Stimulated activated CD8-positive, alpha-beta memory T cell treated with anti-CD3 and anti-CD28 coated beads, Interleukin-12 subunit alpha, Interleukin-12 subunit beta, amount 100 ng/mL, for 24 hours (primary cell): ENCODE data around the gene ELP5.
A peak's percentile ranks its signal among the peaks of the same experiment; 100 is the strongest.

Experiments used
- DNase-seq: peaks from one replicate; pipeline ENCODE4 v3.0.0-alpha.2; 2020; ENCODE audit errors: extremely low read depth

ELP5 gene, protein sequence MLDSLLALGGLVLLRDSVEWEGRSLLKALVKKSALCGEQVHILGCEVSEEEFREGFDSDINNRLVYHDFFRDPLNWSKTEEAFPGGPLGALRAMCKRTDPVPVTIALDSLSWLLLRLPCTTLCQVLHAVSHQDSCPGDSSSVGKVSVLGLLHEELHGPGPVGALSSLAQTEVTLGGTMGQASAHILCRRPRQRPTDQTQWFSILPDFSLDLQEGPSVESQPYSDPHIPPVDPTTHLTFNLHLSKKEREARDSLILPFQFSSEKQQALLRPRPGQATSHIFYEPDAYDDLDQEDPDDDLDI

GRCh38 chr17:7252176-7253043 lies at the start of gene ELP5:
ELP5 (plus strand) TSS chr17:7252215; CDS start chr17:7252551, 336 bp downstream.
- DNase-seq = peak; percentile 72

- DNase-seq = no peak
Observed at GRCh38 chr17:7203391-7203790, 48.6 kb upstream of the ELP5 start.

DNA sequence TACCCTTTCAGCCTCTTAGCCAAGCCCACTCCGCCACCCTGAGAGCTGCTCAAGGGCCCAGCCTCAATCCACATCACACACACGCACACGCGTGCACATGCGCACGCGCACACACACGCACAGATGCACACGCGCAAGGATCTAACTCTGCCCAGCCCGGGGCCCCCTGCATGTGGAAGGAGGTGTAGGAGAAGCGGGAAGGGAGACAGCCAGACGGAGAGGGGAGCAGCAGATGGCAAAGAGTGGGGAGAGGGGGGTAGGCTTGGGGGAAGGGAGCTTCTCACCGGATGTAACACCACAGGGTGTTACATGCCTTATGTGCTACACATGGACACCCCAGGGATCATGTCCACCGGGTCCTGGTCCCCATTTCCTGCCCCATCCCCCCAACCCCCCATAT lies 47.7 kb upstream of the ELP5 start:
- no peak for DNase-seq

- peak; percentile 83 for DNase-seq
Observed at GRCh38 chr17:7204828-7205461, 47.1 kb upstream of the ELP5 start.

GRCh38 chr17:7205561-7205960 lies 46.5 kb upstream of the ELP5 start:
- no peak for DNase-seq

DNA sequence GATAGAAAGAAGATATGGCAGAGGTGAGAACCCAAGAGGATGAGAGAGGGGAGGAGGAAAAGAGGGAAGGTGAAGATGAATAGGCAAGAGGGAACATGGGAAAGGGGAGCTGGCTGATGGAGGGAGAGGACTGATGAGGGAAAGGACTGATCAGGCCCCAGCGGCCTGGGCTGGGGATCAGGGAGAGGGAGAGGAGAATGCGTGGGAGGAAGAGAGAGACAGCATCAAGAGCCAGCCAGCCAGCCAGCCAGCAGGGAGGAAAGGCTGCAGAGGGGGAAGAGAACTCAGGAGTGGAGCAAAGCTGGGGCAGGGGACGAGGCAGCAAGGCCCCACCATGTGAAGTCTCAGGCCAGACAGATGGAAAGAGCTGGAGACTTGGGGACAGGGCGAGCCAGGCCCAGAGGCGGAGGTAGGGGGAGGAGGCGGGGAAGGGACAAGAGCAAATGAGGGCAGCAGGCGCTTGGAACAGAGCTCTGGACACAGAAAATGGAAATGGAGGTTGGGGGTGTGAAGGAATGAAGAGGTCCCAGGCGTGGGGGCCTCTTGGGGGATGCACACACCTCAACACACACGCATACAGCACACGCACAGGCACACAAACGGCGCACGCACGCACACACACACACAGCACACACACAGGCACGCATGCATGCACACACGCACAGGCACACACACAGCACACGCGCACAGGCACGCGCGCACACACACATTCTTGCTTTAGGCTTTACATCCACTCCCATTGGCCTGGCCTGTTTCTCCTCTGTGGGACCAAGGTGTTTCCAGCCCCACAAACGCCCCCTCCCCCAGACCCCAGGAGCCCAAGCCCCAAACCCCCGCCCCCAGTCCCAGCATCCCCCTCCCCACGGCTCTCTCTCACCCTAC lies 44.7 kb upstream of the ELP5 start:
- DNase-seq = no peak

GRCh38 chr17:7208027-7208571 lies 43.9 kb upstream of the ELP5 start:
- DNase-seq = no peak

GRCh38 chr17:7208754-7209460 lies 43.1 kb upstream of the ELP5 start:
- DNase-seq = no peak

- no peak for DNase-seq
Observed at GRCh38 chr17:7211491-7212273, 40.3 kb upstream of the ELP5 start.

DNA sequence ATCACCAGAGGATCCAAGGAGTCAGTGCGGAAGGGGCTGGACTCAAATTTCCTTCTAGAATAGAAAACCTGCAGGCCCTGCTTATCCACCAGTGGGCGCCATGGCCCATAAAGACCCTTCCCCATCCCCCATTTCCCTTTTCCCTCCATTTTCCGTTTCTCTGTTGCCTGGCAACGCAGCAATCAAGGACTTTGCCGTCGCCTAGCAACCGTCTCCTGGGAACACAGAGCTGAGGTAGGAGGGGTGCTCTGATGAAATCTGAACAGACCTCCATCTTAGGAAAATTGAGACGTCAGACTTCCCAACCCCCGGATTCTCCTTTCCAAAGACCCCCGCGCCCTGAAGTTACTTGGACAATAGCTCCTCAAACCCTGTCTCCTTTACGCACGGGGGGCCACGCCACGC lies 38.1 kb upstream of the ELP5 start:
- no peak for DNase-seq

- DNase-seq = peak; percentile 99
Observed at GRCh38 chr17:7214300-7215135, 37.5 kb upstream of the ELP5 start.

DNA sequence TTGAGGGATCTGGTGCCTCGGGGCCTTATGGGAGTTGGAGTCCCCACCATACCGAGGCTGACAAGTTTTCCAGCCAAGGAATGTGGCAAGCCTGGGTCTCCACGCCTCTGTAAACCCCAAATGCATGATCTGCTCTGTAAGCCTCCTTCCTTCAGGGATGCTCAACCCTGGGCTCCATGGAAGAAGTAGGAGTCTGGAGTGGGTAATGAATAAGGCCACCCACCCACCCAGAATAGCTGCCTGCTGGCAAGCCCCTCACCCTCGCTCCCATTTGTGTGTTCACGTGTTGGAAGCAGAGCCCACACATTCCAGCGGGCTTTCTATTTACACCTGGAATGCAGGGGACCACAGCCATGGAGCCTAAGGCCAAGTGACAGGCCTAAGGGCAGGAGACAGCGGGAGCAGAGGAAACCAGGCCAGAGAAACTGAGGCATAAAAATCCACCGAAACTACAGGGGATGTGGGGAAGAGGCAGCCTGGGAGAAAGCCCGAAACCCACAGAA lies 36.8 kb upstream of the ELP5 start:
- no peak for DNase-seq

- DNase-seq = no peak
Observed at GRCh38 chr17:7215652-7216180, 36.3 kb upstream of the ELP5 start.

- no peak for DNase-seq
Observed at GRCh38 chr17:7216242-7217112, 35.5 kb upstream of the ELP5 start.

GRCh38 chr17:7217113-7217987 lies 34.7 kb upstream of the ELP5 start:
- DNase-seq = no peak

- DNase-seq = no peak
Observed at GRCh38 chr17:7218166-7218565, 33.8 kb upstream of the ELP5 start.
